Measurements from ENCODE around the gene PRPF8.

DNA sequence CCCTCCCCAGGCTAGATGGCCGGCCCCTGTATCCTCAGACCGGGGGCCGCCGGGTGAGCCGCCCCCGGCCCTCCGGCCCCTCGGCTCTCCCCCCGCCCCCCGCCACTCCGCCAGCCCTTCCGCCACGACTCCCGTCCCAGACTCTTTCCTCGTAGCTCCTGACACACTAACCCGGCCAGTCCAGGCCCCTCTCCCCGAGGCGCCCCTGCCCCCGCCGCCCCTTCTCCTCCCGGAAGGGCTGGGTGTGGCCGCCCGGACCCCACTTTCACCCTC is 31.1 kb upstream of the PRPF8 start:
- TF ChIP-seq, protein P1, sequence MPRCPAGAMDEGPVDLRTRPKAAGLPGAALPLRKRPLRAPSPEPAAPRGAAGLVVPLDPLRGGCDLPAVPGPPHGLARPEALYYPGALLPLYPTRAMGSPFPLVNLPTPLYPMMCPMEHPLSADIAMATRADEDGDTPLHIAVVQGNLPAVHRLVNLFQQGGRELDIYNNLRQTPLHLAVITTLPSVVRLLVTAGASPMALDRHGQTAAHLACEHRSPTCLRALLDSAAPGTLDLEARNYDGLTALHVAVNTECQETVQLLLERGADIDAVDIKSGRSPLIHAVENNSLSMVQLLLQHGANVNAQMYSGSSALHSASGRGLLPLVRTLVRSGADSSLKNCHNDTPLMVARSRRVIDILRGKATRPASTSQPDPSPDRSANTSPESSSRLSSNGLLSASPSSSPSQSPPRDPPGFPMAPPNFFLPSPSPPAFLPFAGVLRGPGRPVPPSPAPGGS (IDR thresholded peaks at IDR 0.05; ENCODE audit: borderline replicate concordance, insufficient read depth, low read depth, low read length, poor library complexity, severe bottlenecking), result no peak
- TF ChIP-seq POLR2AphosphoS5 (IDR thresholded peaks at IDR 0.05; ENCODE audit: low read length) (no peak), POLR2A (IDR thresholded peaks at IDR 0.05; ENCODE audit: low read depth, low read length) (no peak)
